ENCODE results near the gene SNTN.
"Not testable (repeated sequence)": the region's sequence is repeated elsewhere in the genome, so short reads cannot be mapped to it uniquely, and the experiment has no call there.

The SNTN gene
- total RNA-seq: 0 reads per million in 3 experiments

GRCh38 chr3:63652066-63652725 is at the start of gene SNTN:
Gene SNTN, plus strand, starts transcription at chr3:63652675. Its CDS starts 13 bp downstream, at chr3:63652688.
- no peak for DNase-seq

DNA sequence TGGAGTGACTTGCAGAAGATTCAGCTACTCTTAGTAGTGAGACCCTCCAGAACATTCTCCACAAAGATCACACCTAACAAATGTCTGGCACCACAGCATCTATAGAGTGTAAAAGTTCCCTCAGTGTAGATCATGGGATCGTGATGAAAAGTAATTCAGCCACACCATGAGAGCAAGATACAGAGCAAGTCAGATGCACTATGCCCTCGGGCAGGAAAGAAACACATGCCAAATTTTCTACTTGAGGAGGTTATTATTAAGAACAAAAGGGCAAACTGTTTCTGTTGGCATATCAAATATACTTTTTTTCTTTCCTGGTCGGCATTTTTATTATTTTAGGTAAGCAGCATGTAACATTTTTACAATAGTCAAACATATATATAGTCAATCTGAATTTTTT is 44.8 kb upstream of the SNTN start:
- DNase-seq: no peak

DNA sequence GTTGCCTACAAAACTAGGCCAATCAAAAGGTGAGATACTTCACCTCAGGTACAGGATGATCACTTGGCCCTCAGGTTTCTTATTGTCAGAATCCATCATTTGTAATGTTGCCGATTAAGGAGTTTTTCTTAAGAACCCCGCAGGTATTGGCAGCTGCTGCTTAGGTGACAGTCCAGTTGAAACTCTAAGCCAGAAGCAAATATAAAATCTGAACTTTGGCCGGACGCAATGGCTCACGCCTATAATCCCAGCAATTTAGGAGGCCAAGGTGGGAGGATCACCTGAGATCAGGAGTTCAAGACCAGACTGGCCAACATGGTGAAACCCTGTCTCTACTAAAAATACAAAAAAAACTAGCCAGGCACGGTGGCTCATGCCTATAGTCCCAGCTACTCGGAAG is 43.1 kb upstream of the SNTN start:
- DNase-seq: no peak

DNA sequence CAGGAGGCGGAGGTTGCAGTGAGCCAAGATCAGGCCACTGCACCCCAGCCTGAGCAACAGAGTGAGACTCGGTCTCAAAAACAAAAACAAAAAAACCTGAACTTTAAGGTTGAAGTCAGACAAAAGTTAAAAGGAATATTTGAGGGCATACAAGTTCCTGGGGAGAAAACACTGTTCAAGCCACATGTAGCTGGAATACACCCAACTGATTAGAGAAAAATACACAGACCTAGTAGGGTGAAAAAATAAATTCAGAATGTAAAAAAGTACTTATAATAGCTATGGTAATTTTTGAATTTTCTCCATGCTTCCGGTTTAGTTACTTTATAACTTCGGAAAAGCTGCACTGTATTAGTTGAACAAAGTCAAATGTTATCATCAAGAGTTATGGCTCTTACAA is 42.6 kb upstream of the SNTN start:
- no peak for DNase-seq

DNA sequence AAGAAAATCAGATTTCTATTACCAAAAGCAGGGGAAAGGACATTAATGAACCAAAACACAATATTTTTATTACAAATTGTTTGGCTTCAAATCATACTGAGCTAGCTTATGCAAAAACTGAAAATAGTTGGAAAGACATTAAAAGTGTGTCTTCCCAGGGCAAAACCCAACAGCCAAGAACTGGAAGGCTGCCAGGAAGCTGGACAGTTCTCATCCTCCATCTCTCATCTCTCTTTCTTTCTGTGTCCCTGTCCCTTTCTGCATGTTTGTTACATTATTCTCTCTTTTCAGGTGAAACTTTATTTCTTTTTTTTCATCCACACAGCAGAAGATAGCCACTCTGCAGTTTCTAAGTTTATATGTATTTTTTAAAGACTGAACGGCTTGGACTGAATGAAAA is 41.1 kb upstream of the SNTN start:
- no peak for DNase-seq

- DNase-seq: no peak
Measured at GRCh38 chr3:63613561-63613960, 38.9 kb upstream of the SNTN start.

GRCh38 chr3:63617391-63617790 is 35.1 kb upstream of the SNTN start:
- no peak for DNase-seq

GRCh38 chr3:63624941-63625560 is 27.4 kb upstream of the SNTN start:
- no peak for DNase-seq

GRCh38 chr3:63631670-63632069 is 20.8 kb upstream of the SNTN start:
- no peak for DNase-seq

DNA sequence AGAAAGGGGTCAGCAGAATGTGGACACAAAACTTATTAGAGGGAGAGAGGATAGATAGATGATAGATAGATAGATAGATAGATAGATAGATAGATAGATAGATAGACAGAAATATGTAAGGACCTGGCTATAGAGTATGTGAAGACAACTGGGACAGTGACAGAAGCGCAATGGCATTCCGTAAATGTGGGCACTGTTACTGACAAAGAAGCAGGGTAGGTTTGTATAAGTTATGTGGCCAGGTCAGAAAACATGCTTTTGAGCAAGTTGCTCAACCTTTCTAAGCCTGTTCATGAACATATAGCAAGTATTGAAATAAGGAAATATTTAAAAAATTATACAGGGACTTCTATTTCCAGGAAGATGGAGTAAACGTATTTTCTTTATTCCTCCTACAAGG is 17.3 kb upstream of the SNTN start:
- DNase-seq: no peak

DNA sequence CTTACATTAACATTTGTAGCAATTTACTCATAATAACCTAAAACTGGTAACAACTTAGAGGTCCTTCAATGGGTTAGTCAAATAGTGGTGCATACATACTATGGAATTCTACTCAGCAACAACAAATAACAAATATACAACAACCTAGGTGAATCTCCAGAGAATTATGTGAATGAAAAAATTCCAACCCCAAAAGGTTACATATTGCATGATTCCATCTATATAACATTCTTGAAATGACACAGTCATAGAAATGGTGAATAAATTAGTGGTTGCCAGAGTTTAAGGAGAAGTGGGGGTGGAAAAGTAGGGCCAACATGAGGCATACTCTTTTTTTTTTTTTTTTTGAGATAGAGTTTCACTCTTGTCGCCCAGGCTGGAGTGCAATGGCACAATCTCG is 12.7 kb upstream of the SNTN start:
- DNase-seq: no peak

- no peak for DNase-seq
Measured at GRCh38 chr3:63642488-63642887, 10.0 kb upstream of the SNTN start.

GRCh38 chr3:63644212-63644797 is 8.2 kb upstream of the SNTN start:
- no peak for DNase-seq

DNA sequence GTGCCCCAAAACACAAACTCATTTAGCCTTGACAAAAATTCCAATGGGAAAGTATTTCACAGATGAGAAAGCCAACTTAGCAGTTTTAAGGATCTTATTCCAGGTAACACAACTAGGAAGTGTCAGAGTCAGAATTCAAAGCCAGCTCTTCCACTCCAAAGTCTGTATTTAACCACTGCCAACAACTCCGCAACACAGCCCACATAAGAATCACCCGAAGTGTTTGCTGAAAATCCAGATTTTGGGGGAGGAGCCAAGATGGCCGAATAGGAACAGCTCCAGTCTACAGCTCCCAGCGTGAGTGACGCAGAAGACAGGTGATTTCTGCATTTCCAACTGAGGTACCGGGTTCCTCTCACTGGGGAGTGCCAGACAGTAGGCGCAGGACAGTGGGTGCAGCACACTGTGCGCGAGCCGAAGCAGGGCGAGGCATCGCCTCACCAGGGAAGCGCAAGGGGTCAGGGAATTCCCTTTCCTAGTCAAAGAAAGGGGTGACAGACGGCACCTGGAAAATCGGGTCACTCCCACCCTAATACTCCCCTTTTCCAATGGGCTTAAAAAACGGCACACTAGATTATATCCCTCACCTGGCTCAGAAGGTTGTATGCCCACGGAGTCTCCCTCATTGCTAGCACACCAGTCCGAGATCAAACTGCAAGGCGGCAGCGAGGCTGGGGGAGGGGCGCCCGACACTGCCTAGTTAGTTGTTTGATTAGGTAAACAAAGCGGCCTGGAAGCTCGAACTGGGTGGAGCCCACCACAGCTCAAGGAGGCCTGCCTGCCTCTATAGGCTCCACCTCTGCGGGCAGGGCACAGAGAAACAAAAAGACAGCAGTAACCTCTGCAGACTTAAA is 7.3 kb upstream of the SNTN start:
- DNase-seq: not testable (repeated sequence)

DNA sequence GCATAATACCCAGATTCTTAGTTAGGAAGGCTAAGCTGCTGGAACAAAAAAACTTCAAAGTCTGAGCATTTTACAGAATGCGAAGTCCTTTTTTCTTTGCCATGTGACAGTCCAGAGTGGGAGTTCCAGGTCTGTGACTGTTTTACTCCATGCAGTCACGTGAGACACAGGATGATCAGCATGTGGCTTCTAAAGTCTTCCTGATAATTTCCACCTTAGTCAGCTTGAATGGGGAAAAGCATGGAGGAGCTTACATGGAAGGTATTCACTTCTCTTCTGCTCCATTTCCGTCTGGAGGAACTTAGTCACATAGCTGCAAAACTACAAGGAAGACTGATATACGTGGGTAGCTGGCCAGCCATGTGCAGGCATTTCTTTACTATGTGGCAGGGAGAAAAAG is 1.7 kb downstream of the SNTN start:
- DNase-seq: no peak

GRCh38 chr3:63654931-63655330 is 2.5 kb downstream of the SNTN start:
- no peak for DNase-seq

GRCh38 chr3:63655519-63655918 is 3.0 kb downstream of the SNTN start:
- DNase-seq: no peak

- DNase-seq: no peak
Measured at GRCh38 chr3:63656786-63657185, 4.3 kb downstream of the SNTN start.

DNA sequence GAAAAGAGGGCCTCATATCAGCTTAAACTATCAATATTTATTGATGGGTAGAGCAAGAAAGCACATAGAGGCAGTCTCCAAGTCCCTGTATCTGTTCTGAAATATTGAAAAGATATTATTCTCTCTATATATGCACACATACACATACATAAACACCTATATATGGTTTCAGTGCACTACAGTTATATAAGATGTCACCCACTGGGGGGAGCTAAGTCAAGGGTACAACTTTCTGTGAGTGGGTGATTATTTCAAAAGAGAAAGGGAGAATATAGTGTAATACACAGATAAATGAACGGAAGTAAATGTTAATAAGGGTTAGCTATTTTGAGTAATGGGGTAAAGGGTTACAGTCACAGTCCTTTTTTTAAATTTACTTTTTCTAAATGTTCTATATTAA is 8.8 kb downstream of the SNTN start:
- no peak for DNase-seq

- no peak for DNase-seq
Measured at GRCh38 chr3:63662011-63662410, 9.5 kb downstream of the SNTN start.

DNA sequence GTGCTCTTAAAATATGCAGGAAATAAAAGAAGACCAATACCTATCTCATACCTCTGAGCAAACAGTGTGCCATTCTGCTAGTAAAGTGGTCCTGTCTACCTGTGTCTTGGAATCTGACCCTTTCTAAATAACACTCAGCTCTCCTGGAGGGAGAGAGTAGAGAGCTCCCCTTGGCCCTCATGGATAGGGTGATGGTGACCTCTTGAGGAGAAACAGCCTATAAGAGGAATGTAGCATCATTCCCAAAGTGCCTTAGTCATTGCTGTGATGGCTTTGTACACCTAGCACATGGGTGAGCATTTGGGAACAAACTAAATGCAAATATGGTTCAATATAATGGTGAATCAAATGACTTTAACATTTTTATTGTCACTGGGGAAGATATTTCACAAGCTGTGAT is 10.0 kb downstream of the SNTN start:
- no peak for DNase-seq

GRCh38 chr3:63670544-63670943 is 18.1 kb downstream of the SNTN start:
- no peak for DNase-seq

DNA sequence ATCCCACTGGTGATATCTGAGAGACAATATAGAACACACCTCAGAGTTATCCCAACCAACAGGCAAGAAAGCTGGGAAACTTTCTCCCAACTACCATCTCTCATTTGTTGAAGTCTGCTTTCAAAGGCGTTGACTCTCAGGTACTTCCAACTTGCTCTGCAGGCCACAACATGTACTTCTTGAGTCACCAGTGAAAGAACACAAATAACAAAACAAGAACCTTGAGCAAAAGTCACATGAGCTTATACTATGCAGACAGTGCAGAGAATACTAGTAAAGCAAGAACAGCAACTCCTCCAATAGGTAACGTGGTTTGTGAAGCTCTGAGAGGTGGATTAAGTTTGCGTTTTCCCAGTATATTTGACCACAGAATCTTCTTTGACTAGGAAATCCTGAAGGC is 20.6 kb downstream of the SNTN start:
- DNase-seq: no peak

DNA sequence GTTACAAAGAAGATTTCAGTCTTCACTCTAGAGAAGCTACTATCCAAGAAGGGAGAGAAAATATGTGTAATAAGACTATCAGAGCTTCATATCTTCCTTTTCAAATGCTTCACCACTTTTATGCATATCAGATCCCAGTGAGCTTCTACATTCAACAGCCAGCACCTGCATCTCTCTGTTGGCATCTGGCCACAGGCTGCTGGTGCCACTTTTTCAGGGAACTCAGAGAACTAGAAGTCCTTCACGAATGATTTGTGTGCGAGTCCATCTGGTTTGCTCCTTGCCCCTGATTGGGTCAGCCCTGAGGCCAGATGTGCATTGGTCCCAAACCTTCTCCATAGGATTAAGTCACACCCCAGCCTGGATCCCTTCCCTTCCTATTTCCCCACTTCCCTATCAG is 22.1 kb downstream of the SNTN start:
- DNase-seq: no peak

Measured in central memory CD4-positive, alpha-beta T cell (primary cell).